Measurements from ENCODE around the gene BMAL2.

DNA sequence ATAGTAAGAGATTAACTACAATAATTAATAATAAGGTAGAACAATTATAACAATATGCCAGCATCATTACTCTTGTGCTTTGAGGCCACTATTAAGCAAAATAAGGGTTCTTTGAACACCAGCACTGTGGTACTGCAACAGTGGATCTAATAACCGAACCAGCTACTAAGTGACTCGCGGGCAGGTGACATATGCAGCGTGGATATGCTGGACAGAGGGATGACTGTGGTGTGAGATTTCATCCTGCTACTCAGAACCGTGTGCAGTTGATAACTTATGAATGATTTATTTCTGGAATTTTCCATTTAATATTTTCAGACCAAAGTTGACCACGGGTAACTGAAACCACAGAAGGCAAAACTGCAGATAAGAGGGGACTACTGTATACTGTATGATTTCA is 34.4 kb downstream of the BMAL2 start:
- TF ChIP-seq, protein P1, sequence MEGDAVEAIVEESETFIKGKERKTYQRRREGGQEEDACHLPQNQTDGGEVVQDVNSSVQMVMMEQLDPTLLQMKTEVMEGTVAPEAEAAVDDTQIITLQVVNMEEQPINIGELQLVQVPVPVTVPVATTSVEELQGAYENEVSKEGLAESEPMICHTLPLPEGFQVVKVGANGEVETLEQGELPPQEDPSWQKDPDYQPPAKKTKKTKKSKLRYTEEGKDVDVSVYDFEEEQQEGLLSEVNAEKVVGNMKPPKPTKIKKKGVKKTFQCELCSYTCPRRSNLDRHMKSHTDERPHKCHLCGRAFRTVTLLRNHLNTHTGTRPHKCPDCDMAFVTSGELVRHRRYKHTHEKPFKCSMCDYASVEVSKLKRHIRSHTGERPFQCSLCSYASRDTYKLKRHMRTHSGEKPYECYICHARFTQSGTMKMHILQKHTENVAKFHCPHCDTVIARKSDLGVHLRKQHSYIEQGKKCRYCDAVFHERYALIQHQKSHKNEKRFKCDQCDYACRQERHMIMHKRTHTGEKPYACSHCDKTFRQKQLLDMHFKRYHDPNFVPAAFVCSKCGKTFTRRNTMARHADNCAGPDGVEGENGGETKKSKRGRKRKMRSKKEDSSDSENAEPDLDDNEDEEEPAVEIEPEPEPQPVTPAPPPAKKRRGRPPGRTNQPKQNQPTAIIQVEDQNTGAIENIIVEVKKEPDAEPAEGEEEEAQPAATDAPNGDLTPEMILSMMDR (IDR thresholded peaks at IDR 0.05), result no peak
- TF ChIP-seq POLR2A (IDR thresholded peaks at IDR 0.05) (no peak), EP300 (IDR thresholded peaks at IDR 0.05) (no peak)
